NCI-H146 (cell line): ENCODE results near the gene ASXL1.
"Not testable (repeated sequence)": the region's sequence is repeated elsewhere in the genome, so short reads cannot be mapped to it uniquely, and the experiment has no call there.

Experiments
- DNase-seq: peaks from one replicate; lab custom pipeline; 2025; lab: John Stamatoyannopoulos, UW

The ASXL1 gene

DNA sequence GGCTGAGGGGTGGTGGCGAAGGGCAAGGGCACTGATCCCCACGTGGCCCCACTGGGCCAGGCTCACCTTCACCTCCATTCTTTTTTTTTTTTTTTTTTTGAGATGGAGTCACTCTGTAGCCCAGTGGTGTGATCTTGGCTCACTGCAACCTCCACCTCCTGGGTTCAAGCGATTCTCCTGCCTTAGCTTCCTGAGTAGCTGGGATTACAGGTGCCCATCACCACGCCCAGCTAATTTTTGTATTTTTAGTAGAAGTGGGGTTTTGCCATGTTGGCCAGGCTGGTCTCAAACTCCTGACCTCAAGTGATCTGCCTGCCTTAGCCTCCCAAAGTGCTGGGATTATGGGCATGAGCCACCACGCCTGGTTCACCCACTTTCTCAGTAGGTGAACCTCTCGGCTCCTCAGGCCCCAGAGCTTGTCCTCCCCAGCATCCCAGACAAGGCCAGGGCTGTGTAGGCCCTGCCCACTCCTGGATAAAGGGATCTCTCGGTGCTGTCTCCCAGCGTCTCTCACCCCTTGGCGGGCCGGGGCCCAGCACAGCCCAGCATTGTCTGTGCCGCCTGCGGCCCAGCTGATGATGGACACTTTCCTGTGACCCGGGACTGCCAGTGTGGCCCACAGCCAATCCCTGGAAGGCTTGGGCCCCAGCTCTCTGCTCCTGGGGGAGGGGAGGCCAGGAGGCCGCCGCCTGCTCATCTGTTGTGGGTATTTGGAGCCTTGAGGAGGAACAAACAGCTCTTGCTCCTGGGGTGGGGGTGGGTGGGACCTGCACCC is 108.0 kb downstream of the ASXL1 start:
- not testable (repeated sequence) for DNase-seq

DNA sequence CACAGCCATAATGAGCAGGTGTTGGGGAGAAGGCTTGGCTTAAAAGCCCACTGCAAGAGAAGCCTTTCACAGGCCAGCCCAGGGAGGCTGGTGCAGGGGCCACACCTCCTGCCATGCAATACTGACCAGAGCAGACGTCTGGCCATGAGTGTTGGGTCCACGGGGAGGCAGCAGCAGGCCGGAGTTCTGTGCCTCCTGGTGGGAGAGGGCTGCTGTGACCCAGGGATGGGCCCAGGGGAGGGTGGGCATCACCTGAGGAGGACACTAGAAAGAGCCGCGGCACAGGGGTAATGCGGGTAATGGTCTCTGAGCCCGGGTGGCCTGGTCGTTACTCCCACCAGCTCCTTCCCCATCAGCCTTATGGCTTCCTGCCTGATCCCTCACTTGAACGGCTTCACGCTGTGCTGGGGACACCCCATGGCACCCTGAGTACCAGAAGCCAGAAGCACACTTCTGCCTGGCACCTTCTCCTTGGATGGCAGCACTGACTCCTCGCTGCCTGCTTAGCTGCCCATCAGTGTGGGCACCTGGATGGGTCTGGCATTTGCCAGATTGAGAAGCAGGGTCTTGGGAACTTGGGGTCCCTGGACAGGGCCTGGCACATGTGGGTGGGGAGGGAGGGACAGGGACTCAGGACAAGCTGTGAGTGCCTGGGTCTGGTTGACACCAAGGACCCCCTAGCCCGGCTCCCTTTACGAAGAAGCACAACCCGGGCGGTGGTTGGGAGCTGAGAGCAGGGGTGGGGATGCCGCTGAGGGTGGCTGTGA is 108.8 kb downstream of the ASXL1 start:
- no peak for DNase-seq

DNA sequence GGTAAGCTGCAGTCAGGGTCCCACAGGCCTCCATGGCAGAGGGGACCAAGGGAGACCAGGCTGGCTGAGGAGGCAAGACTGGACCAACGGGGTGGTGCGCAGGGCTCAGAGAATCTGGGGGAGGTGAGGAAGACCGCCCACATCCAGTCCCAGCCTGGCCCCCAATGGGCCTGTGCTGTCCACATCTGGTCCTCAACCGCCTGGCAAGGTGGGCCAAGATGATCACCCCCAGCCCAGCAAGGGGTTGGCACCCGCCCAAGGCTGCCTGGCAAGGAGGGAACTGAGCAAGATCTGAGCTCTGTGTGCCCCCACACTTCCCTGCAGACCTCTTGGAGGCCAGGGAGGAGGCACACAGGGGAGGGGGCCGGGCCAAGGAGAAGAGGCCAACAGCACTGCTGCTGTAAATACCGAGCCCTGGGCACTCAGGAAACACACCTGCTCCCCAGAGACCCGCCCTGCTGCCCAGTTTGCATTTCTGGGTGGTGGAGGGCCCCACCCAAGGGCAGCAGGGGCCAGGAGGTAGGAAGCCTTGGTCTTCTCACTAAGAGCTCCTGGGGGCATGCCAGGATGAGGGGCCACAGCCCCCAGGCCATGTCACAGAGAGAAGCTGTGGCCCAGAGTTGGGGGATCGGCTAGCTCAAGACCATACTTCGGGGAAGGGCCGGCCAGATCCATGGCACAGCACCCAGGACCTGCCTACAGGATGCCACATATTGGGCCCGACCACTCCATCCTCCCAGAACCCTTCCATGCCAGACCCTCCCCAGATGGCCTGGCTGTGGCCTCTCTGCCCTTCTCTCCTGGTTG is 109.6 kb downstream of the ASXL1 start:
- DNase-seq: no peak

DNA sequence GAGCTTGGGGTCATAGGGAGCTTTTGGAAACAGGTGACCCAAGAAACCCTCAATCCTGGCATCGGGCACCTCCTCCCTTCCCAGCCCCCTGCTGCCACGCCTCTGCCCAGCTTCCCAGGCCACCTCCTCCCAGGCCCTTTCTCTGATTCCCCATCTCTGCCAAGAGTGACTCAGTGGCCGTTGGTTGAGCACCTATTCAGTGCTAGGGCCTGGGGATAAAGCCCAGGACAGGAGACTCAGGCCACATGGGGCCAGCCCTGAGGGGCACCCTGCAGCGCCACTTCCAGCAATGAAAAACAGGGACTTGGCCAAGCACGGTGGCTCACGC is 110.1 kb downstream of the ASXL1 start:
- DNase-seq: no peak

DNA sequence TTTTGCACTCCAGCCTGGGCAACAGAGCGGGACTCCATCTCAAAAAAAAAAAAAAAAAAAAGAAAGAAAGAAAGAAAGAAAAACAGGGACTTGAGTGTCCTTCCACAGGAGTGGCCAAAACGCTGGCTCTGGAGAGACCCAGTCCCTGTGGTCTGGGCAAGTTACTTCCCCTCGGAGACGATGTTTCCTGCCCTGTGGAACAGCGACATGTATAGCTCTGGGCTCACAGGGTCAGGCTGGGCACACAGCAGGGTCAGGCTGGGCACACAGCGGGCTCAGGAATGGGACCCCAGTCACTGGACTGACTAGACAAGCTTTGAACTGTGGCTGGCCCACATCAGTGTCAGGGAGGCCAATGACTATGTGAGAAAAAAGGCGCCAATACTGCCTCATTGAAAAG is 110.7 kb downstream of the ASXL1 start:
- DNase-seq: no peak

DNA sequence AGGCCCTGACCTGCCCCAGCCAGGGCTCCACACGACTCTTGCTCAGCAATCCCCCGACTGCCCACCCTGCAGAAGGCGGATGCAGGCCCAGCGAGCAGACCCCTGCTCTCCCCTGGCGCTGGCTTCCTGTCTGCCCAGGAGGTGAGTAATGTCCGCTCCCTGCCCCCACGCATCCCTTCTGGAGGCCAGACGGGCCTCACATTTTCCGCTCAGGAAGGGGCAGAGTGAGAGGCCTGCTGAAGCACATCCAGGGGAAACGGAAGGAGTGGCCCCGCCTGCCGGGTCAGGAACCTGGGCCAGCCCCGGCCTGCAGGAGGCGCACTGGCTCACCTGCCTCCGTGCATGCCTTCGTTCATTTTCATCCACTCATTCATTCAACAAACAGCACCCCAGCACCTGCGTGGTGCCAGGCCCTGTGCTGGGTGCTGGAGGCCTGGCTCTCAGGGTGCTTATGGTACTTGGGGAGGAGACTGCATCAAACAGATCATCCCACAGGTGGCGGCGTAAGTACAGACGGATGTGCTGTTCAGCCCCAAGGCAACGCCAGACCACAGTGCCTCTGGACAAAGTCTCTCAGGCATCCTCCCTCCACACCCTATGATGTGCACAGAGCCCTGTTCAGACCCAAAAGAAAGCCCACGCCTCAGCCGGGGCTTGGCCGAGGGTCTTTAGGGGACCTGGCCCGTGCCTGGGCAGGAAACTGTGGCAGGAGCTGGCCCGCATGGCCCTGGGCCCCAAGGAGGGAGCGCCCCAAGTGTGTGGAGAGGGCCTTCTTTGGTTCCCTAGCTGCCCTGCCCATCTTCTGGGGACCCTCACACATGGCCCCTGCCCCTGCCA is 112.1 kb downstream of the ASXL1 start:
- DNase-seq: peak; percentile 54

DNA sequence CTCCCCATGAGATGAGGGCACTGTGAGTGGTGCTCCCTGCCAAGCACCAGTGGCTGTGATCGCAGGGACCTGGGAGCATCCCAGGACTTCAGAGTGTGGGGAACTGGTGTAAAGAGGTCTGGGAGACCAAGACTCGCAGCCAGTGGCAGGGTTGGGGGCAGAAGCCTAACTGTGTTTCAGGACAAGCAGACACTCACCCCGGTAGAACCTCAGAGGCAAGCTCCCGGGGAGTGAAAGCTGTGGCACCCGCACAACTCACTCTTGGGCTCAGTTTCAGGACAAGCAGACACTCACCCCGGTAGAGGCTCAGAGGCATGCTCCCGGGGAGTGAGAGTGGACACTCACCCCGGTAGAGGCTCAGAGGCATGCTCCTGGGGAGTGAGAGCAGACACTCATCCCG is 112.8 kb downstream of the ASXL1 start:
- no peak for DNase-seq

DNA sequence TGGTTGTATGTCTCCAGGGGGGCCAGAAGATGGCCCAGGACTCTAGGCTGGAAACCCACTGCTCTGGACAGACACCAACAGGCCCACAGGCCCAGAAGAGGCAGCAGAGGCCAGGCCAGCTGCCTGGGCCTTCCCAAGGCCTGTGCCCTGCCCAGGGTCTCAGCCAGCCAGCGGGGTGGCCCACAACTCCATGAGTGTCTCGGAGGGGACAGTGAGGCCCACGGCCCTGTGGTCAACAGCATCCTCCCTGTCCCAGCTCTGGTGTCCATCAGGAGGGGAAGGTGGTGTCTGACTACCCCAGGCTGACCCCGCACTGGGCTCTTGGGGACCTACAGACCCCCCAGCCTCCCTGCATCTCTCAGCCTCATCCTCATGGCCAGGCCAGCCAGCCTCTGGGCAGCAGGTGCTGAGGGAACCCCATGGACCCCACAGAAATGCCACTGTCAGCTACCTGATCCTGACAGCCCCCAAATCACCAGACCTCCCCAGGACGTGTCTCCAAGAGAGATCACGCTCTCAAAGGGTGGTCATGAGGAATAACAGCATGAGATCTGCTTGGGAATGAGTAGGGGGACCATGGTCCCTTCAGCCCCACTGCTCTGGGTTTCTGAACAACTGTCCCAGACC is 114.6 kb downstream of the ASXL1 start:
- no peak for DNase-seq

DNA sequence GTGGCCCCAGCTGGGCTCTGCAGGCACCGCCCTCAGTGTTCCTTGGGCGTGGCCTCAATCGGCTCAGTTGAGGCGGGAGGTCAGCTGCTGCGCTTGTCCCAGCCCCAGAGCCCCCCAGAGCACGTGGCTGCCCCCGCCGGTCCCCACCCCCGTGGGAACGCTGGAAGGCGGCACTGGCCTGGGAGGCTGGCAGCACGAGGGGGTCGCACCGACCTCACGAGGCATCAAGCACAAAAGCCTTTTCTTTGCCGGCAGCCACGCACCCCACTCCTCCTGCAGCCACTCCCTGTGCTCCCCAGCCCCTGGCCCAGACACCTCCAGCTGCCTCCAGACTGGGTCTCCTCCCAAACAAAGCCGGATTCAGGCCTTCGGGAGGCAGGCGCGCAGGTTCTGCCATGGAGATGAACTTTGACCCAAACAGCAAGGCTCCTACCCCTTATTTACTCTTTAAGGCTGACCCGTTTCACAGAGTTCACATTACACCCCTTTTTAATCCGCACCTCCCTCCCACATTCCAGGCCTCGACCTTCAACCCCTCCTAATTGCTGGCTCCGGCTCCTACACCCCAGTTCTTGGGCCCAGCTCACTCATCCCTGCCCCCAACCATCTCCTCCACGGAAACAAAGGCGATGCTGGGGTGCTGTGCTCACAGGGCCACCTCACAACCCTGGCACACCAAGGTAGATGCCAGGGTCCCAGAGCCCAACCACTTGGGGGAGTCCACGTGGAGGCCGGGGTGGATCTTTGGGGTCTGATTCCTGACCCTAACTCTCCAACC is 115.3 kb downstream of the ASXL1 start:
- DNase-seq: no peak

DNA sequence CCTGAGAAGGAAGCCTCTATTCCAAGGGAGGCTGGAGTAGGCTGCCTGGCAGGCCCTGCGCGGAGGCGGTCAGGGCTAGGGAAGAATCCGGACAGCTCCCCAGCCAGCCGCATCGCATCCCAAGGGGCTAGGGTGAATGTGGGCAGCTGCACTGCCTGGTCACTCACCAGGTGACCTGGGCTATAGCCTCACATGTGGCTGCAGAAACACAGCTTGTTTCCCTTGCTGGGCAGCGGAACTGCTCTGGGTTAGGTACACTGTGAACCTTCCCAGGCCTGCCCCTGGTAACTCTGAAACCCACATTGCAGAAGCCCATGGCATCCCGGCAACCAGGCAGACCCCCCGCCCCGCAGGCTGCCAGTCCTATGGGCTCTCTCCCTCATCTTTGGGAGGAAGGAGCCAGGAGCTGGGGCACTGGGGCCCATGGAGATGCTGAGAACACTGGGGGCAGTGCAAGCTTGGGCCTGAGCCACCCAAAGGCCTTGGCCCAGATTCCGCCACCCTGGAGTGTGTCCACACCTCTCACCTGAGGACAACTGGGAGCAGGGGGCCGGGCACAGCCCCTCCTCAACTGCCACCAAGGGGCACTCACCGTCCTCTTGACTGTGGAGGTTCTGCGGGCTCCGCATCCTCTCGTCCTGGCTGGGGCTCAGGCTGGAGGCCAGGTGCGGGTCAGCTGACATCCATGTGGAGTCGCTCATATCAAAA is 116.0 kb downstream of the ASXL1 start:
- DNase-seq: no peak

DNA sequence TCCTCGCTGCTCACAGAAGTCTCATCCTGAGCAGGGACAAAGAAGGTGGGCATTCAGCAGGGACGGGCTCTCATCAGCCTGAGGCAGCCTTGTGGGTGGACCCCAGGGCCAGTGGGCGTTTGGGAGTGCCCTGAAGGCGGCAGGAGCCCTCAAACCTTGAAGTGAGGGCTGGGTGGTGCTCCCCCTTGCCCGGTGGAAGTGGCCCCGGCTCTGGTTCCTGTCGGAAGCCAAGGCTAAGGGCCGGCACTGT is 116.5 kb downstream of the ASXL1 start:
- DNase-seq: no peak

DNA sequence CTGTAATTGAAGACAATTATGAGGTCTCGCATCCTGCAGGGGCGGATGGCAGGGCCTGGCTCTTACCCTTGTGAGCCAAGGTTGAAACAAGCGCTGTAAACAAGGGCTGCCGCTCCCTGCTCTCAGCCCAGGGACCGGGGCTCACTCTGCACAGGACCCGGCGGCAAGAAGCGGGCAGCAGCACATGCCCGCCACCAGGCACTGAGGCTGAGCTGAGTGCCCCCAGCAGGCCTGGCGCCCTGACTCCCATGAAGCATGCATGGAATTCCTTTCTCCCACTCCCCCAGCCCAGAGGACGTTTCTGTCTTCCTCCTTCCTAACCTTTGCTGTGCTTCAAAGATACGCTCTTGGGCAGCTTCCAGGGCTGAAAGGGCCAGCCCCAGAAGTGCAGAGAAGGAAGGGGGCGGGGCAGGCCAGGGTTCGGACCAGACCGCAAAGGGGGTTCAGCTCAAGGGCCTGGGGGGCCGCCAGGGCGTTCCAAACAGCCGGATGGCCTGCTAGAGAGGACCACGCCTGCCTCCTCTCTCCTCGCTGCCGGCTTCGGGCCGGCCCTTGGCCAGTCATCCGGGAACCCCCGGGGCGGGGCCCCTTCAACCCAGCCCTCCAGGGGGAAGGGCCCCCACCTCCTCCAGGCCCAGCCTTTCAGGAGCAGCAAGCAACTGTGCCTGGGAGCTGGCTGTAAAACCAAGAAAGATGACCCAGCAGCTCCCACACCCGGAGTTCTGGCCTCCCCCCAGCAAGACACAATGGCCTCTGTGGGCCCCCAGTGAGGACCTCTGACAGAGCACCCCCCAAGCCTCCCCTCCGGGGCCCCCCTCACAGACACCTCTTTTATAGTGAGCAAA is 117.1 kb downstream of the ASXL1 start:
- no peak for DNase-seq

DNA sequence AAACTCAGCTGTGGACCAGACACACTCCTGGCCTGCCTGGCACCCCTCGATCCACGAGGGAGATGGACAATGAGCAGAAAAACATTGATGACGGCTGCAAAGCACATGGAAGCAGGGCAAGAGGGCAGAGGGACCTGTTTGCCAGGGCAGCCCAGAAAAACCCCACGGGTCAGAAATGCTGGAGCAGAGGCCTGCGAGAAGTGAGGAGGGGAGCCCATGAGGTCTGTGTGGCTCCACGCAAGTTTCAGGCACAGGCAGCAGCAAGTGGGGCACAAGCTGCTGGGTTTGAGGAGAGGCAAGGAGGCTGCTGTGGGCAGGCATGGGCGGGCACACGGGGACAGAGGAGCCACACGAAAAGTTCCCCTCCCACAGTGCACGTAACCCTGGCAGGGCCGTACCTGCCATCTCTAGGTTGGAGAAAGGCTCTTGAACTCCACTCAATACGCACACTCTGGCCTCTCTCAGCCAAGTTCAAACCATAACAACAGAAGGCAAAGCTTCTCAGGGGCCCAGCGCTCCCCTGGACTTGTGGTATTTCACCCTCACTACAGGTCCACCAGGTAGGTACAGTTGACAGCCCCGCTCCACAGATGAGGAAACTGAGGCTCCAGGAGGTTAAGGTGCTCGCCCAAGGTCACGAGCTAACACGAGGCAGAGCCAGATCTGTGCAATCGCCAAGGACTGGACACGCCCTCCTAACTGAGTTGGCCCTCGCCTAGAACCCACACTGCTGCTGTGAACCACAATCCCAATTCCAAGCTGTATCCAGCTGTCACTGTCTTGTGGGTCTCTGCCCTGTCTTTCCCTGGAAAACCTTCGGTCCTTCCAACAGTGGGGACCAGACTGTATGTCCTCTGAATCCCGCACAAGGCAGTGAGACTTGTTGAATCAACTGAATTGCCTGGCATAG is 118.8 kb downstream of the ASXL1 start:
- no peak for DNase-seq

DNA sequence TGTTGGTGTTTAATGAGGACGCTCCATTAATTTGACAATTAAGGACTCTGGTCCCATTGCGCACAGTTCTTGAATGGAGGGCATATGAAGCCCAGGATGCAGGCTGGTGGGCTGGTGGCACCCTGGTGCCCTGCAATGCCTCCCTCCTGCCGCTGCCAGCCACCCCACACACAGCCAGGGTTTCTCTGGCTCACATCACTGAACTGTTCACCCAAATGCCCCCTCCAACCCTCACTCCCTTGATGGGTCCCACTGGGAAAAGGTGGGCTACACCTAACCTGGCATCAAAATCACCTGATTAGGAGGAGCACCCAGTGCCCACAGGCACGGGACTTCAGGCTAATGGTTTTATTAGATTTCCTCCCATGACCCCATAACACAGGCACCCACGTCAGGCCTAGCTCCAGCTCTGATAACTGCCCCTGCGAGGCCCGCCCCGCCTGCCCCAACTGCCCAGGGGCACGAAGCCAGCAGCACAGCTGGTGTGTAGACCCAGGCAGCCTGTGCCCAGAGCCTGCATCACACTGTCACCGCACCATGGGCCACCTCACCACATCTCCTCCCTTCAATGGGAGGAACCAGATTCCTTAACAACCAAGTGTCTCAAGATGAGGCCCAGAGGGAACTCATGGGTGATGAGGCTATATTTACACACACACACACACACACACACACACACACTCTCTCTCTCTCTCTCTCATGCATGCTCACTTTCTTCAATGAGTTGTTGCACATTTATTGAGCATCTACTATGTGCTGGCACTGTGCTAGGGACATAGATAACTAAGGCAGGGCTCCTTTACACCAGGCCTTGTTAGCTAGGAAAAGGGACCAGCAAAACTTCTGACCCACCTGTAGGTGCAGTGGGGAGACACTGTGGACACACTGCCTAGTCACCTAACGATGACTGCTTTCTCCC is 119.7 kb downstream of the ASXL1 start:
- no peak for DNase-seq

DNA sequence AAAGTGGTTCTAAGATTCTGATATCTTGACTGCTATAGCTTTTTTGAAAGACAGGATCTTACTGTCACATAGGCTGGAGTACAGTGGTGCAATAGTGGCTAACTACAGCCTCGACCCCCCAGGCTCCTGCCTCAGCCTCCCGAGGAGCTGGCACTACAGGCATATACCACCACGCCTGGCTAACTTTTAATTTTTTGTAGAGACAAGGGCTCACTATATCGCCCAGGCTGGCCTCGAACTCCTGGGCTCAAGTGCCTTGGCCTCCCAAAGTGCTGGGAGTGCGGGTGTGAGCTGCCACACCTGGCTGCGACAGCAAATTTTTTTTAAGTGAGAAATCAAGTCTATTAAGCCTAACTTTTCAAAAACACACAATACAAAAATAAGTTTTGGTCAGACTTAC is 120.4 kb downstream of the ASXL1 start:
- no peak for DNase-seq

DNA sequence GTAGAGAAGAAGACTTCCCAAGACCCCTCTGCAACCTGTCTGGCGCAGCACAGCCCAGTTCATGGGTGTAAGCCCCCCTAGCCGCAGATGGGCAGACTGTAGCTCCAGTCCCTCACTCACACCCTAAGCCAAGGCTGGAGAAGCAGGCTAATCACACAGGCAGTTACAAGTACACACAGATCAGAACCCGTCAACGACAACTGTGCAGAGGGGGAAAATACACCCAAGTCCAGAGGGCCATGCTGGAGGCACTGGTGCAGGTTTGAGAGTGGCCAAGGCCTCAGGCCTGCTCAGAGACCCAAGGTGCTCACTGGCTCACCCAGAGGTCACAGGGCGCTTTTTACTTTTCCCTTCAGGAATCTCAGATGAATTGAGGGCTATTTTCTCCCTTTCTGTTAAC is 120.9 kb downstream of the ASXL1 start:
- no peak for DNase-seq

DNA sequence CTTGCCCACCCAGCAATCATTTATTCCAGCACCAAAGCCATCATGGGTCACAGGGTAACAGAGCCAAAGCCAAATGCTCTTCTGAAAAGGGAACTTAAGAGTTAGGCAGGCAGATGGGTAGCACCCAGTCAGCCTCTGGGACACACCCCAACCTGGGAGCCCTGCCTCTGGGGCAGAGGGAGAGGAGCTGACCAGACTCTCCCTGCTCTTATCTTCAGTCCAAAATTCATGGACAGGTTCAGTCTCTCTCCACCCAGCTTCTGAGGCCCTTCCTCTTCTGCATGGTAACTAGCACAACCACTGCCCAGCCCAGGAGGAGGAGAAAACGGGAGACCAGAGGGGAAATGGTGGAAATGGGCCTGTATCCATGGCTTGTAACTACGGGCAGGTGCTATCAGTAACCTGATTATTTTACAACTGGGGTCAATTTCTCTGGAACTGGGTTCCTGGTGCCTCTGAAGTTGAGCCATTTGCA is 121.6 kb downstream of the ASXL1 start:
- DNase-seq: no peak
